ENCODE data around the gene ITGAE.

DNA sequence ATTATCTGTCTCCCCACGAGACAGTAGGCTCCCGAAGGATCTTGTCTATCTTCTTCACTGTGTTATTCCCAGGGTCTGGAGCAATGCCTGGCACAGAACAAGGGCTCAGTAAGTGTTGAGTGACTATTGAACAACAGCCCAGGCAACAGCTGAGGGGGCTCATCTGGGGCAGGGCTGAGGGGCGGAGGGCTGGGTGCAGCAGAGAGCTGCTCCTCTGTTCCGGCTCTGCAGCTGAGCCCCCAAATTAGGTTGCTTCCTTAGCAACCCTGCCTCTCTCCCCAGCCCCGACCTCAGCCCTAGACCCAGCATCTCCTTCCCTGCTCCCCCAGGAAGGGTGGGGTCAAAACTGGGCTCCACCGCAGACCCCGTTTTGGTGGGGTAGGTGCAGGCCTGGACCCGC is 32.2 kb downstream of the ITGAE start:
- TF ChIP-seq, protein P1, sequence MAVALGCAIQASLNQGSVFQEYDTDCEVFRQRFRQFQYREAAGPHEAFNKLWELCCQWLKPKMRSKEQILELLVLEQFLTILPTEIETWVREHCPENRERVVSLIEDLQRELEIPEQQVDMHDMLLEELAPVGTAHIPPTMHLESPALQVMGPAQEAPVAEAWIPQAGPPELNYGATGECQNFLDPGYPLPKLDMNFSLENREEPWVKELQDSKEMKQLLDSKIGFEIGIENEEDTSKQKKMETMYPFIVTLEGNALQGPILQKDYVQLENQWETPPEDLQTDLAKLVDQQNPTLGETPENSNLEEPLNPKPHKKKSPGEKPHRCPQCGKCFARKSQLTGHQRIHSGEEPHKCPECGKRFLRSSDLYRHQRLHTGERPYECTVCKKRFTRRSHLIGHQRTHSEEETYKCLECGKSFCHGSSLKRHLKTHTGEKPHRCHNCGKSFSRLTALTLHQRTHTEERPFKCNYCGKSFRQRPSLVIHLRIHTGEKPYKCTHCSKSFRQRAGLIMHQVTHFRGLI (tag by site-specific recombination; IDR thresholded peaks at IDR 0.05): no peak
- TF ChIP-seq YY1 (tag by site-specific recombination; IDR thresholded peaks at IDR 0.05): no peak

Data from HEK293 (cell line).